A549 treated with AZD2906 at 1 μM for 4 hours (cell line): ENCODE results near the gene SLC36A3. TPM values are rescaled to one million over a fixed set of nuclear protein-coding genes. Genes with fewer than 3 reads are reported as not detected.

Experiments
- total RNA-seq: library from RNA; stranded (reverse); fragments of 200-300 nt; extraction: Qiagen RNA extraction; gene quantifications from 5 replicates; pipeline ENCODE4 v1.2.3, GENCODE V29; 2022

Gene SLC36A3
- total RNA-seq = not detected in 5 replicates

DNA sequence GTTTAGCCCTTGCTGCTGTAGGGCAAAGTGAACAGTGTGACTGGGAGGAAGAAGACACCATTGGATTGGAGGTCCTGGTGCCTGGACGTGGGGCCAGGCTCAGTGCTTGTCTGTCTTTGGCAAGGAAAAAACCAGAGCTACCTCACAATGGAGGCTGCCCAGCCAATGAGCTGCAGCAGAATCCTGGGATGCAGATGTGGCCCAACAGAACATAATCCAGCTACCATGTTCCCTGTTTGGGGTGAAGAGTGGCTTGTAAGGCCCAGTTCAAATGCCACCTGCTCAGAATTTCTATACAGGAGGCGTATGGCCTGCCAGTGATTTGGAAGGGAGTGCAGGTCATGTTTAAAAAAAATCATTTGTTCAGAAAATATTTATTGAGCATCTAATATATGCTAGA, at the start of gene SLC36A3:
TSS of gene SLC36A3 (minus strand) at position 101 of the 400 bp plus-strand sequence. CDS start 412 bp downstream, outside the sequence.

DNA sequence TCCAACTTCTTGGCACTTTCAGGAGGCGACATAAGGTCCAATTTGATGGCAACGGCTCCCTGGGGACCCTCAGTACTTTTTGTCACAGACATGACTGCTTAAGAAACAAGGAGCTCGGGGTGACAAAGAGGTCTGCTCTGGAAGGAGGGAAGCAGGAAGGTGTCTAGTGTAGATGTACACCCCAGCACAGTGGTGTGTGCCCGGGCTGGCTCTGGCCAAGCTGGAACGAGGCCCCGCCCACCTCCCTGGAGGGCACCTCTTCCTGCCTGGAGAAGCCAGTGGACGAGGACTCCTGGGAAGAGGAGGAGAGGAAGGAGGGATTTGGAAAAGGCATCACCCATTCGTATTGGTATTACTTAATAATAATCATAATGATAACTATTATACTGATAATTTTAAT, 43.8 kb upstream of the SLC36A3 start, which contains the start of gene SLC36A2:
TSS of gene SLC36A2 (minus strand) at position 191 of the 400 bp plus-strand sequence. CDS start at position 92, 99 bp downstream.

DNA sequence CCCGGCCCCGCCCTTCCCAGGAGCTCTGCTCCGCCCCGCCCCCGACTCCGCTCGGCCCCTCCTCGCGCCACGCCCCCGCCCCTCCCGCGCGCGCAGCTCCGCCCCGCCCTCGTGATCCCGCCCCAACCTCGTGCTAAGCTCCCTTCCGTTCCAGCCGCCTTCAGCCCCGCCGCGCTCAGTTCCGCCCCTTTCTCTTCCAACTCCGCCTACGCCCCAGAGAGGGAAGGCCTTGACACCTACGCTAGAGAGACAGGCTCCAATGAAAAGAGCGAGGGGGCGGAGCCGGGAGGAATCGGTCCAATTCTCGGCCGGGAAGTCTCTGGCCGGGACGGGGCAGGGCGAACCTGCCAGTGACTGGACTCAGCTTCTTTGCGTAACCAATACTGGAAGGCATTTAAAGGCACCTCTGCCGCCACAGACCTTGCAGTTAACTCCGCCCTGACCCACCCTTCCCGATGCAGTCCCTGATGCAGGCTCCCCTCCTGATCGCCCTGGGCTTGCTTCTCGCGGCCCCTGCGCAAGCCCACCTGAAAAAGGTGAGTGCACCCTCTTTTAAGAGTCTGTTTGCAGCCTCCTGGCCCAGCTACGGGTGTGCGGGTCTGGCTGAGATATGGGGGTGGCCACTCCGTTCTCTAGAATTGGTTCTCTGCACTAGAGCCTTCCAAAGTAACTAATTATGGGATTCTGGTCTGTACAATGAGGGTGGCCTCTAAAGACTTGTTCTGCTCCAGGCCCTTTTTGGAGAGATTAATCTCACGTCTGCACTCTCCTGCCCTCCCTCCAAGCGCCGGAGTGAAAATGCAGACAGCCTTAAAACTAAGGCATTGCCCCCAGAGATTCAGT, 50.6 kb downstream of the SLC36A3 start, which contains the start of gene GM2A:
TSS of gene GM2A (plus strand) at position 424 of the 843 bp plus-strand sequence. CDS start at position 456, 32 bp downstream.

Other genes with a start within 250 kb of the SLC36A3 start
- gene TNIP1, start 222.7 kb downstream of the SLC36A3 start, total RNA-seq = 142 to 156 TPM (median 153 TPM) in 5 replicates
- gene ANXA6, start 146.0 kb downstream of the SLC36A3 start, total RNA-seq = 42.3 to 51.2 TPM (median 45.6 TPM) in 5 replicates
- 1.1 to 2.0 TPM (median 1.5 TPM) in 5 replicates for gene CCDC69, start 79.7 kb downstream of the SLC36A3 start, total RNA-seq
- gene GM2A, start 50.6 kb downstream of the SLC36A3 start, total RNA-seq = 14.8 to 18.0 TPM (median 15.3 TPM) in 5 replicates
- not detected in 5 replicates for gene SLC36A2, start 43.8 kb upstream of the SLC36A3 start, total RNA-seq
- 8.2 to 9.1 TPM (median 8.3 TPM) in 5 replicates for gene SLC36A1, start 143.8 kb upstream of the SLC36A3 start, total RNA-seq